GM19455 (cell line): ENCODE results near the gene UROC1.

Experiments used
- ATAC-seq: cut with Tn5 transposase; IDR thresholded peaks from one replicate; pipeline ENCODE4 v1.9.1; 2021; ENCODE audit not compliant: unreplicated experiment

The UROC1 gene

DNA sequence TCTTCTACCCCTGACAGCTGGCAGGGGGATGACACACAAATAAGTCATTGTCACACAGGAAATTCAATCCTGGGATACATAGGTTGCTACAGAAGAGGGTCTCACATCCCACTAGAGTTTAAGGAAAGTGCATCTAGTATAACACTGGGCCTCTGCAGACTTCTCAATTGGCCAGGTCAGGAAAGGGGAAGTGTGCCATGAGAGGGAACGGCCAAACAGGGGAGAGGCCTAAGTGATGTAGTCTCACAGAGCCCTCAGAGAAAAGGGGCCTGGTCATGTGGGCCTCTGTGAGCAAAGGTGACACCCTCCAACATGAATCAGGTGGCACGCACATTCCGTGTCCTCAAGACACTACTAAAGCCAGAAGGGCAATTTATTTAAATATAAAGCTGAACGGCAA, 53.1 kb downstream of the UROC1 start:
- ATAC-seq, result no peak

DNA sequence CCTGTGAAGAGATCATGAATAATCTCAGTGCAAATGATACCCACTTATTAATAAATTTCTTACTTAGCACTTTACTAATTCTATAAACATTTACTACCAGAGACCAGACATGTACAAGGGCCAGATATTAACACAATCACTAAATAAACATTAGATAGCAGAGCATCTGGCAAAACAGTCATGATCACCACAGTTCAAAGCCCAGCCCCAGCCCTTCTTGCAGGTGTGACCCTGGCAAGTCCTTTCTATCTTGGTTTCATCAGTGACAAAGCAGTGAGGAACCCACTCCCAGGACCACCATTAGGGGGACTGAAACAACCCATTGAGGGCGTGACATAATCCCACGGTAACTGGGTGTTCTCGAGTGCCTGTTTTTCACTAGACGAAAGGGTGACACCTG, 53.5 kb downstream of the UROC1 start:
- no peak for ATAC-seq

DNA sequence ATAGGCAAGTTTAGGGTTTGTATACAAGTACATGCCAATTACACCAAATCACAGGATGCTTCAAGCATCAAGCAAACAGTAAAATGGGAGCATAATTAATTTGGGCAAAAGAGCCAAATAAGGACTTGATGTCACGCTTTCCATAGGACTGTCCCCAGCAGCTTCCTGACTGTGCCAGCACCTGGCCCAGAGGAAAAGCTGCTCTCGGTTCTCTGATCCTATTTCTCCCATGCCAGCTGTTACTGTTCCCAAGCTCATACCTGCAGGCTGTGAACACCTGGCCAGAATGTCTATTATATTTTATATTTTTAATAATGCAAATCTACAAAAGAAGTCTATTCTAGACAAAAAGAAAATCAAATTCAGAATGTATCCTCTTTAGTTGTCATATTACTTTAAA, 54.1 kb downstream of the UROC1 start:
- no peak for ATAC-seq

DNA sequence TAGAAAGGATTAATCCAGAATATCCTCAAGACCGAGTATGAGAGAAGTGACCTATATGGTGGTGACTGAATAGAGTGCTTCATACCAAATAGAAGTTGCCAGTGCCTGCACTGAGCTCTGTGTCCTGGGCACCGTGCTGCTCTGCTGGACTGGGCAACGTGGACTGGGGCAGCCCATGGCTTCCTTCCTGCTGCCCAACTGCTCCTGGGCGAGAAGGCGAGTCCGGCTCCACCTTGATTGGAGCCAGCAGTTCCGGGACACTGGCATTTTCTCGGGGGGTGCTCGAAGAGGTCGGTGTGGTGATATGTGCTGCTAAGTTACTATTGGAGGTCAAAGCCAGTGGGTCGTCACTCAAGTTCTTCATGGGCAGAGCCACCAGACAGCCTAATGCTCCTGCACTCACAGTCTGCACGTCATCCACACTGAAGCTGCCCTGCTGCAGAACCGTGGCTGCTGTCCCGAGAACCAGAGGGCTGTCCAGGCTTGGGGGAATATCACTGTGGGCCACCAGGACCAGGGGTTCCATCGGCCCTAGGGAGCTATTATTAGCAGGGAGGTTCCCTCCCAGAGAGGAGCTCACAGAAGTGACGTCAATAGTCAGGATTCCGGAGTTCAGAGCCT, 56.0 kb downstream of the UROC1 start:
- ATAC-seq, result no peak

DNA sequence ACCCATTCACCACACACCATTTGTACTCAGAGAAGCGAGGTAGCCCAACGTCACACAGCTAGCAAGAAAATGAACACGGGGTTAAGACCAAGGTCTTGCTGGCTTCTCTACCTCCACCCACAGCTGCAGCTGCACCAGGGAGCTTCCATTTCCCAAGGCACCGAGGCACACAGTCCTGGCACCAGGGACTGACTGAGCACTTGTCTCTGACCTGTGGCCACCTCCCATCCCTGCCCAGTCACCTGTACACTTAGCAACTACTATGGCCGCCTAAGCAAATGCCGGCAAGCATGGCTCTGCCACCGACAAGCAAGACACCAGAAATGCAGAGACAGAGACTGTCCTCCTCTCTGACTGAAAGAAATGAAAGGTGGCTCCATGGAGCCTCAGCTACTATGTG, 57.2 kb downstream of the UROC1 start:
- ATAC-seq, result no peak

DNA sequence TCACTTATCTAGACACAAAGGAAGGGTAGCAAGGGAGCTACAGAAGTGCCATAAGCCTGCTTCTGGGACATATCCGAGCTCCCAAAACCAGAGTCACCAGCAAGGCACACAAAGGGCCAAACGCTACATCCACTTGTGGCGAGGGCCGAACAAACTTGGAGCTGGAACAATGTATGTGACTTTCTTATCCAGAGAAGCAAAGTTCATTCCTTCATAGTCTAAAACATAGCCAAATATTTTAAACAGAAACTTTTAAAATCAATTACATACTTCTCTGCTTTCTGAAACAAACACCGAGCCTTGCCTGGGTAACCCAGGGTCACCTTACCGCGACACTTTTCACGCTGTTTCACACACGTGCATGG, 57.8 kb downstream of the UROC1 start:
- ATAC-seq, result no peak

DNA sequence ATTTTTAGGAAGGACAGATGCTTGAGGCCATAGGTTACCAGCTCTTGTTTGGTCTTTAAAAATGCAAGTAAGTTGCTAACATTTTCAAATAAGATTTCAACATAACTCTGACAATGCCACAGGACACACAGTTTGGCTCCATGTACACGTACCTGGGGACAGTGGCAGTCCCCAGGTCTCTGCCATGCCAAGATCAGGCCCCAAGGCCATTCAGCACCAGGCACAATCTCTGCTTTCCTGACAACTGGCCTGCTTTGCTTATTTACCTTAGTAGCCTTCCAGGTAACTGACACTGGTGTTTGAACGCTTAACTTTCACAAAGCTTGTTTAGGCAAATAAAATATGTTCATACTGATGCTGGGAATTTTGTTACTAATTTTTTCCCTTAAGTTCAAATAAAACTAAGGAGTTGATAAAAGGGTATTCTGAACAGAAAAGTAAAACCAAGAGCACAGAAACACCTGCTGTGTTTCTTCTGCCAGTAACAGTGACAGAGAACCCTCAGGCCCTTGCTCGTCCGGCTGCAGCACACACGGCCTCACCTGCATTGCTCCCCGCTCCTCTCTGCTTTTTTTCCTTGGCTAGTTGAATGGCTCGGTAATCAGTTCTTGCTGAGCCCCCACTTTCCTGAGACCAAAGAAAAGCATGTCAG, 58.3 kb downstream of the UROC1 start:
- ATAC-seq, result no peak

DNA sequence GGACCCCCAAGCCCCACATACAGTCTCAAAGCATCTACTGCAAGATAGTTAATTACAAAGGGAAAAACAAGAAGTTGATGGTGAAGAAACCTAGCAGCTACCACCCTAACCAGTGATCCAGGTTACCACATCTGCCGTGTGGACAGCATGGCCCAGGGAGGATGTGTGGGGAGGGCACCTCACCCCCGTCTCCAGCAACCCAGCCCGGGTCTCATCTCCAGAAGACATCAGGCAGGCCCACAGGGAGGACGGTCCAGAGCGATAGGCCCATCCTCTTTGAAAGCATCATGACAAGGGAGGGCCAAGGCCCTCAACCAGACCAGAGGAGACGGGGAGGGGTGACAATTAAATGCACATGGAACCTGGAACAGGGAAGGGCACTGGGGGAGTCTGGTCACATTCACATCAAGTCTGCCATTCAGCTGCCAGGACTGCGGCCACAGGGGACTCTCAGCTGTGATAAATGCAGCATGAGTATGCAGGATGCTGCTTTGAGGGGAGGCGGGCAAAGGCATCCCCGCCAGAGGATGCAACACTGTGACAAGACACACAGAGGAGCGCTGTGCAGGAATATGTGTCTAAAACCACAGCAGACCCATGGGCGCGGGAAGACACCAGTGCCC, 60.7 kb downstream of the UROC1 start:
- no peak for ATAC-seq

DNA sequence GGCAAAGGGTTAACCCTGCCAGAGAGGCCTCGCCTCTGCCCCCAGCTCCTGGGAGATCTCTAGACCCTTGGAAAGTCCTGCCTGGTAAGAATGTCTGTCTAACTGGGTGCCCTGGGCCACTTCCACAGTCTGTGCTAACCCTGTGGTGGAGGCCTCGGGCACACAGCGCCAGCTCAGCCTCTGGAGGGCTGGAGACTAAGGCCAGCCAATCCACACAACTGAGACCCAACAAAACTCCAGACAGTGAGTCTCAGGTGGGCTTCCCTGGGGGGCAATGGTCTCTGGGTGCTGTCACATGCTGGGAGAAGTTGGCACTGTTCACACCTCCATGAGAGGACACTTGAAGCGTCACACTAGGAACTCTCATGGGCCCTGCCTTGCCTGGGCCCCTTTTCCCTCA, 61.4 kb downstream of the UROC1 start:
- ATAC-seq, result no peak

DNA sequence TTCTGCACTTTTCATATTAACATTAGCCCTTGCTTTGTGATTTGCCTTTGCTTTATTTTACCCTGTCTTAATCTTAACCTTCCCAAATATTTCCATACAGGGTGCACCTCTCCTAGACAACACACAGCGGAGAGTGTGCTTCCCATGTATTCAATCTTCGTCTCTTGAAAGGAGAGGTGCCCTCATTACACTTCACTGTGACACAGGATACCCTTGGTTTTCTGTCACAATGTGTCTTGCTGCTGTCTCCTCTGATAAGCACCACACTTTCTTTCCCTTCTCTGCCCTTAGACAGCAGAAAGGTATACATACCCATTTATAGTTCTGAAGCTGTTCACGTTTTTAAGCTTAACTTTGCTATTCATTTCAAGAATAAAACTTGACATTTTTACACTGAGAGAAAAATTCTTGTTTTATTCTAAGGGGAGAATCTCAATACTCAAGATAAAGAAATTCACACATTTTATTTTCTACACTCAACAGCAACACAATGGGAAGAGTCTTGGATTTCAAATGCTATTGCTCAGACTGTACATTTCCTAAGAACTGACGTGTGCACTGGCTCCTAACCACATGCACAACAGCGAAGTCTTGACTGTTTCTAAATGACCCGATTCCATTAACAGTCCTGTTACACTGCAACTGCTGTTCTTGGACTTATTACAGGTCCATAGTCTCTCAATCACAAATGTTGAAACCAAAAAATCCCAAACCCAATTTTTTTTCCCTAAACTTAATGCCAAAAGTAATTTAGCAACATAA, 63.0 kb downstream of the UROC1 start:
- ATAC-seq, result no peak

DNA sequence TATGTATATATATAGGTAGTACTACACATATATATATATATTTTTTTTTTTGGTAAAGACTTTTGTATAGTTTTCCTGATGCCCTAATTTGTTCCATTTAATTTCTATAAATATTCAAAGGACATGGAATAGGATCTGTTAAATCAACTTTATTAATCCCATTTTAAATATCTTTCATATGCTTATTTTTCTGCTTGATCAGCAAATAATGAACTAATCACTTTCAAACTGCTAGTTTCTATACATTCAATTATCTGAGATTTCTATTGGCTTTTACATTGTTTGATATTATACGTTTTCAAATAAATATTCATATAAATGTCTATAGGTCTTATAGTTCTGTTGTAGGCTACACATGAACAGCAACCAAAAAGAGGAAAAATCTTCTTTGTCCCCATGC, 63.5 kb downstream of the UROC1 start:
- ATAC-seq, result no peak

DNA sequence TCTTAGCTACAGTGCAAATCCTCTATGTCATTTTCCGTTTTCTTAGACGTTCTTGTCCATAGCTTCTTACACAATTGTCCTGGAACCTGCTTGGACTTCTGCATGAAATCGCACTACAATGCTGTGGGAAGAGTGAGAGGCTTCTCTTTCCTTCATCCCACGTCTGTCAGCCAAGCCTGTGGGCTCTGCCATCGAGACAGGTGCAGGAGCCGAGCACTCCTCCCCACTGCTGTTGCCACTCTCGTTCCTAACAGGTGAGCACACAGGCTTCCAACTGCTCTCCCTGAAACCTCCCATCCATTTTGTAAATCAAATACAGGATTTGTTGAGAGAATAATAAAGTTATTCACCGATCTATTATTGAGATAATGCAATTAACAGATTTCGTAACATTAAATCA, 65.4 kb downstream of the UROC1 start:
- no peak for ATAC-seq

DNA sequence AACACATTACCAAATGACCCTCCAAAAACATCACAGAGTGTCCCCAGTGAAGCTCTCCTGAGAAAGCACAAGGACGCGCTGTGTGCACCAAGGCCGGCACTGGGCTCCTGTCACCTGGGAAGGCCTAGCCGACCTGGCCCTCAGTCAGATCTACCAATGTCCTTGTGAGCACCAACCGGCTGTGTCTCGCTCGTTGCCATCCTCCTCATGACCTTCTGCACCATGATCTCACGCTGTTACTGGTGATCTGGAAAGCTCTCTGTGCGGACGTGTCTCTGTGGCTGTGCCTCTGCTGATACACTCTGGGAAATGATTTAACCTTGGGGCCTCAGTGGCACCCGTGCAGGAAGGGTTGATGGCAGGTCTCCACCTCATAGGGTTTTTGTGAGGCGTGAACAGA, 66.1 kb downstream of the UROC1 start:
- ATAC-seq, result no peak

DNA sequence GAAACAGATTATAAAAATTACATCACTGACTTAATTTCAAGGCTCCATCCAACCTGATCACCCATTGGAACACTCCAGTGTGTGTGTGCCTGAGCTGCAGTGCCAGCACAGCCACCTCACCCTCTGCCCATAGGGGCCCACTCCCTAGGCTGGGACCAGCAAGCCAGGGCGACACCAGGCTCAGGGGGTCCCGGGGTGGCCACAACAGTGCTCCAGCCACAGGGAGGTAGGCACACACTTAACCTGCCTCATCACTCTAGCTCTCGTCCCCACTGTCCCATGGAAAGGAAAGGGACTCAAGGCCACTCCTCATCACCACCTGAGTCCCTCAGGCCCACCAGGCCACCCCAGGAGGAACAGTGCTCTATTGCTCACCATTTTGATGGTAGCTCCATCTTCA, 66.8 kb downstream of the UROC1 start:
- ATAC-seq, result no peak

DNA sequence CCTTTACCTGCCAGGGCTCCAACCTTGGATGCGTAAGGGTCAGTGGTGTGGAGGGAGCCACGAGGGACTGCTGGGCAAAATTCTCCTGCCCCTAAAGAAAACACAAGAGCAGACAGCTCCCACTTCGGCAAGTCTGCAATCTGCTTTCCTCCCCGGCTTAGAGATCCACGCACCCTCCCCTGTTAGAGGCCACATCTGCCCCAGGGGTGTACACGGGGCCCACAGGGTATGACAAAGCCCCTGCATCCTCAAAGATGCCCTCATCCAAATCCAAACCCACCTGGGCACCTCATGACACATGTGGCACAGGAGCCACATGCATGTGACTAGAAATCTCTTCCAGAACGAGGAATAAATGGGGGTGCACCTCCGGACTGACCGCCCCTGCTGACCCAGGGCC, 67.4 kb downstream of the UROC1 start:
- ATAC-seq, result no peak

DNA sequence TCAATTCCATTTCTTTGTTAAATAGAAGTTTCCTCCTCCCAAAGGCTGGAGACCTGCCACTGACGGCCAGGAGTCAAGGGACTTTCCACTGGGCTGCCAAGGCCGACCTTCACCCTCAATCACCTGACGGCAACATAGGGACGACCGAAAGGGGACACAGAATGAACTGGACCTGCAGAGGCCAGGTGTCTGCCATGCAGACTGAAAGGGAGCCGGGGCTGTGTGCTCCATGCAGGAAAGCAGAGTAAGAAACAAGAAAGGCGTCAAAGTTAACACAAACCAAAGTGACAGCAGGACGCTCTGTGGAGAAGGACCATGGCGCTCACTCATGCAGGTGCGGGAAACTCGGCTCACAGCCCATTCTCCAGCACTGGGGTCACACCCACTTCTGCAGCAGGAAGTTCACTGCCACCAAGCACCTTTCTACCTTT, 67.9 kb downstream of the UROC1 start:
- ATAC-seq, result no peak

DNA sequence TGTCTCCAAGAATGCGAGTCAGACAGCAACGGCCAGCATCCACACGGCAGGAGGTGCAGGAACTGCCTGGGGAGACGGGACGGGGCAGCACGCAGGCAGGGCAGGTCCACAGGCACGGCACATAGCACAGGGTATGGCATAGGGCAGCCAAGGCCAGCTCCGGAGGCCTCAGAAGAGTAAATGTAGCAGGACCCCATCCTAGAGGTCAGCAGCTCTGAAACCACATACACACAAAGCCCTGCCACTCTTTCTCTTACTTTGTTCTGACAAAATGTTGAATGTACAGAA, 68.7 kb downstream of the UROC1 start:
- no peak for ATAC-seq

DNA sequence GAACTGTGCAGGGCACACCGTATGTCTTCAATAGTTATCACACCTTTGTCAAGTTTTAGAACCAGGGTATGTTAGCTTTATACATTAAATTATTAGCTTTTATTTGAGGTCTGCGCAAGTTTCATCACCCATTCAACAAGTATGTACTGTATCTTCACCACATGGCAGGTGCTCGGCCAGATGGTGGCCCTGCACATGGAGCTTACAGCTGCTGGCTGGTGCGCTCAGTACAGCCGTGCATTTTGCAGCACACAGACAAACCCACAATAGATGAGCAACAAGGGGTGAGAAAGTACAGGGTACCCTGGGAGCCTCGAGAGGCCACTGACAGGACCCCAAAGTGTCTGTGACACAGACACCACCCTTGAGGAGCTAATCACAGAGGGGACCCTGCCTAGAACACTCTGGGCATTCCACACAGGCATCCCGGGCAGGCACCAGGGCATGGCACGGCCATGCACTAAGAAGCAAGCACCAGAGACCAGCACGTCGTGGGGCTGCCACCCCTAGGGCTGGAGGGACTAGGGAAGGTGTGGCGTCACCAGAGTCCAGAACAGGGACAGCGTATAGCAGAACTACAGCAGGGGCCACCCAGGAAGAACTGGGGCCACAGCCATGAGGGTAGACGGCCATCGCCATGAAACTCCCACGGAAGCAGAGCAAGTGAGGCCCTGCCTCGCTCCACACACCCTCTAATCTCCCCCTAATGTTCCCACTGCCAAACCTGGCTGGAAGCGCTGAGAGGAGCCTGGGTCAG, 69.3 kb downstream of the UROC1 start:
- no peak for ATAC-seq

DNA sequence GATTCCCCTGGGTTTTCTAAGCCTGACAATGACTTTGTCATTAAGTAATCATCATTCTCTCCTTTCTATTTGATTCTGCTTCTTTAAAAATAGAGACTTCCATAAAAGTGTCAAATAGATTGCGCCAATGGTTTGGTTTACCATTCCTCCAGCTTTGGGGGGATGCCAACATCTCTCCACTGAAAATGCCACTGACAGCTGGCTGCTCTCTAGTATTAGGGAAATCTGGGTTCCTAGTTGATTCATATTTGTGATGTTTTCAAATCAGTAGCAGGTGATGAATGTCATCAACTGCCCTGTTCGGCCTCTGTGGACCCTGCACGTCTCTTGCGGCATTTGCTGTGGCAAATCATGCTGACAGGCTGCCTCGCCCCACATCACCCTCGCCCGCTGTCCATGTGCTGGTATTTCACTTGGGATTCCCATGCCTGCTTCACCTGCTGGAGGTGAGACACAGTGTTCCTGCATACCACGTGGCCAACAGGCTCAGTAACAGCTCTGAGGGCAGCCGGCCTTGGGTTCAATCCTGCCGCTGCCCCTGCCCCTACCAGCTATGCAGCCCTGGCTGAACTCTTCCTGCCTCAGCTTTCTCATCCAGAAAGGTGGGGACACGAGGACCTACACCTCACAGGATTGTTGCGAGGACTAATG, 70.0 kb downstream of the UROC1 start:
- no peak for ATAC-seq

DNA sequence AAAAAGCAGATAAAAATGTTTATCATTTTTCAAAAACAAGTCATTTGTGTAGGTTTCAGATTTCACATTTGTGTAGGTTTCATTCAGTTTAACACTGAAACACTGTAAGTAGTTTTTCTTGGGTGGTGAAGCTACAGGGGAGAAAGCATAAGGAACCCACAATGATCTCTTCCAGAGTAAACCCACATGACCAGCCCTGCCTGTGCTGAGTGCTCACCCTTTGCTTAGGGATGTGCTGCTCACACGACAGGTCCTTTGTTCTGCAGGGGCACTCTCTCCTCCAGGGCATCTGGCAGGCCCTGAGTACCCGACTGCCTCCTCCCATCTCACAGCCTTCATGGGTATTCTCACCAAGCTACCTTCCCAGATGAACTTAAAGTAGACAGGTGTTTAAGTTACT, 70.8 kb downstream of the UROC1 start:
- no peak for ATAC-seq

DNA sequence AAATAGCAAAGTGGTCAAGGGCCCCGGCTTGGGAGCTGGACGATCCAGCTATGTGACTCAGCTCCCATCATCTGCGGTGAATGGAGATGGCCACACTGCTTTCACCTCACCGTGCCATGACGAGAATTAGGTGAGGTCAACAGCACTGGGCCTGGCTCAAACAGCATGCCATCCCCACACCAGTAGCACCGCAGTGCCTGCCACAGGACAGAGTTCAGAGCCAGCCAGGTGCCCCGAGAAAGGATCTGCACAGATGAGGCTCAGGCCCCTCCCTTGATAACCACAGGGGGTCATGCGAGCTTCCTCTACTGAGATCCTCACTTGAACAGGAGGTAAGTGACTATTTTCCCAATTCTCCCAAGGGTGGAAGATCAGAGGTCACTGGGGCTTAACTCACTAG, 71.3 kb downstream of the UROC1 start:
- no peak for ATAC-seq
